NB4 (cell line): ENCODE data around the gene RXRG.
A peak's percentile ranks its signal among the peaks of the same experiment; 100 is the strongest.

Experiments used
- DNase-seq: peaks from one replicate; pipeline ENCODE4 v3.0.0; 2010; ENCODE audit warnings: low read depth
- H3K4me3 ChIP-seq: one replicate; pipeline ENCODE4 v1.5.1; 2011; ENCODE audit warnings: mild to moderate bottlenecking, low read depth, low read length, moderate library complexity
- CTCF ChIP-seq: IDR thresholded peaks from one replicate; pipeline ENCODE4 v1.5.1; 2012; ENCODE audit warnings: low read depth, low read length
- MAX ChIP-seq: IDR thresholded peaks from 2 replicates; pipeline ENCODE4 v1.6.1; 2011; ENCODE audit warnings: low read depth, low read length
- MYC ChIP-seq: IDR thresholded peaks from 2 replicates; pipeline ENCODE4 v1.6.1; 2011; ENCODE audit warnings: low read depth, low read length
- POLR2A ChIP-seq: IDR thresholded peaks from 2 replicates; pipeline ENCODE4 v1.6.1; 2011; ENCODE audit warnings: mild to moderate bottlenecking; ENCODE audit not compliant: insufficient read length; ENCODE audit errors: extremely low read depth

The RXRG gene

GRCh38 chr1:165397944-165398343 is 47.0 kb downstream of the RXRG start:
- H3K4me3 ChIP-seq = no peak overlapping the region
- DNase-seq = peak; percentile 43
- no peak for TF ChIP-seq MAX

GRCh38 chr1:165395901-165396300 is 49.0 kb downstream of the RXRG start:
- DNase-seq = no peak
- H3K4me3 ChIP-seq = no peak overlapping the region
- TF ChIP-seq POLR2A = no peak
- TF ChIP-seq MYC = no peak
- TF ChIP-seq MAX = no peak
- TF ChIP-seq CTCF = no peak

GRCh38 chr1:165395478-165395877 is 49.4 kb downstream of the RXRG start:
- no peak for DNase-seq
- TF ChIP-seq POLR2A (no peak), MYC (no peak), MAX (no peak), CTCF (no peak)
- H3K4me3 ChIP-seq = no peak overlapping the region

- TF ChIP-seq POLR2A = no peak
- TF ChIP-seq CTCF = peak; percentile 84
- TF ChIP-seq MAX = peak; percentile 65
- peak; percentile 58 for TF ChIP-seq MYC
- no peak overlapping the region for H3K4me3 ChIP-seq
- DNase-seq = peak; percentile 95
Observed at GRCh38 chr1:165392634-165393571, 52.0 kb downstream of the RXRG start.

- no peak for TF ChIP-seq CTCF
- TF ChIP-seq MAX = no peak
- no peak for TF ChIP-seq MYC
- no peak for TF ChIP-seq POLR2A
- no peak for DNase-seq
- no peak overlapping the region for H3K4me3 ChIP-seq
Observed at GRCh38 chr1:165389609-165390008, 55.3 kb downstream of the RXRG start.

- H3K4me3 ChIP-seq = no peak overlapping the region
- TF ChIP-seq MAX (no peak), MYC (no peak), CTCF (no peak)
- no peak for DNase-seq
Observed at GRCh38 chr1:165387961-165388360, 57.0 kb downstream of the RXRG start.
